Activated gamma-delta T cell (primary cell): ENCODE measurements around the gene MELTF.

Source experiments
- DNase-seq: peaks from one replicate; lab custom pipeline; 2025; lab: John Stamatoyannopoulos, UW

MELTF gene

GRCh38 chr3:197027151-197027895, 2.3 kb downstream of the MELTF start:
- no peak for DNase-seq

- no peak for DNase-seq
Measured at GRCh38 chr3:197026481-197026866, 3.1 kb downstream of the MELTF start.

GRCh38 chr3:197025736-197026480, 3.7 kb downstream of the MELTF start:
- no peak for DNase-seq

- DNase-seq, result no peak
Measured at GRCh38 chr3:197024881-197025735, 4.5 kb downstream of the MELTF start.

GRCh38 chr3:197023998-197024651, 5.5 kb downstream of the MELTF start:
- DNase-seq, result no peak

- DNase-seq, result no peak
Measured at GRCh38 chr3:197023241-197023997, 6.2 kb downstream of the MELTF start.

DNA sequence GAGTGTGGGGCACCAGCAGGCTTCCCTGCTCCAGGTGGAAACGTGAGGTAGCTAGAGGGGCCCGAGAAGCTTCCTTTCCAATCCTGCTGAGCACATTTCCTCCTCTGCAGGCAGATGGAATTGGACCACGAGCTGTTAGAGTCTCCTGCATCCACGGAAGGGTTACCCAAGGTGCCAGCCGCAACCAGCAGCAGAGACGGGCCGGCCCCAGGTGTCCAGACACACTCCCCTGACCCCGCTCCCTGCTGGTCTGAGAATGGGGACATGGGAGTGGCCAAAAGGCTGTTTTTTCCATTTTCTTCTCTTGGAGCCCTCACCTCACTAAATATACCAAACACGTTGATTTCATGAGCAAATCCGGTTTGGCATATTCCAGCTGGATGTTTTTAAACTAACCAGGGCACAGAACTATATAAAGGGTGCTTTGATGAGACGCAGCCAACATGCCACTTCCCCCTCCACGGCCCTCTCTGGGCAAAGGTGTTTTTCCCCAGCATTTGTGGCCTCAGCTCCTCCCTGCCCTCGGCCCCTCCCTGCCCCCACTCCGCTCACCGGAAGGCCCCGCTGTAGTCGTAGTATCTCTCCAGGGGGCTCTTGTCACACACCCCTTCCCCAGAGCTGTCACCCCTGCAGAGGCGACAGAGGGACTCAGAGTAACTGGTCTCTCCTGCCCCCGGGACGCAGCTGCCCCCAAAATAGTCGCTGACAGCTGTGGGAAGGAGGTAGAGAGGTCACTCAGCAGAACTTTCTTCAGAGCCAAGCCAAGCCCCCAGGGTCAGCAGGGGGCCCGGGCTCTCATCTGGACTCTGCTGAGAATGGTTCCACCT, 7.0 kb downstream of the MELTF start:
- no peak for DNase-seq

DNA sequence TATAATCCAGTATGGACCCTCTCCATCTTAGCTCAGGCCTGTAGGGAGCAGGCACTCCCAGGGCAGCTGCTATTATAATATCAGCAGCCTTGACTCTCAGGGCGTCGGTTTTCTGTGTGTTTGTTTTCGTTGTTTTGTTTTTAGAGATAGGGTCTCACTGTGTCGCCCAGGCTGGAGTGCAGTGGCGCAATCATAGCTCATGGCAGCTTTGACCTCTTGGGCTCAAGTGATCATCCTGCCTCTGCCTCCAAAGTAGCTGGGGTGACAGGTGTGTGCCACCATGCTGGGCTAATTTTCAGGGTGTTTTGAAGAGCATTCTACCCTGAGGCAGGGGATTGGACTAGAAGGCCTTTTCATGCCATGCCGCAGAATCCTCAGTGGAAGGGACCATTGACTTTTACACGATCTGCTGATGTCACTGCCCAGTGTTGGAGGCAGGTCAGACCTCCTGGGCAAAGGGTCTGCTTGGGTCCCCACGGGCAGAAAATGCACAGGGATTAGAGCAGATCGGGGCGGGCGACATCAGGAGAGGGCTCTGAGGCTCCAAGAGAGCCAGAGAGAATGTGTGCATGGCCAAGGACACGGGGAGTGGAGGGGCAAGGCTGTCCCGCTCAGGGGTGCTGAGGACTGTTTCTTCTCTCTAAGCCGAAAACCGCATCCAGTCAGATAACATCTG, 7.8 kb downstream of the MELTF start:
- no peak for DNase-seq

DNA sequence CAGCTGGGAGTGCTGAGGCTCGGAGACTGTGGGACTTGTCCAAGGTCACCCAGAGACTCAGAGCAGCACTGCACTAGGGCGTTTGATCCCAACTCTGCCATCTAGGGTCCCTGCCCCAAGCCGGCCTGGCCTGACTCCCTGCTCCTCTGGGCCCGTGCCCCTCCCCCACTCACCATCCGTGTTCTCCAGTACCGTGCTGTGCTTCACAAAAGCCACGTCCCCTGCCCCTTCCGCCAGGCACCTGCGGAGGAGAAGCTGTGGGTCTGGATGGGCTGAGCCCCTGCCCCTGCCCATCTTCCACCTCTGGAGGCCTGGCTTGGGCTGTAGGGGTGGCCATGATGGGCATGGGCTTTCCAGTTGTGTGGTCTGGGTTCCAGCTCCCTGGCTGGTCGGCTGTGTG, 8.4 kb downstream of the MELTF start:
- no peak for DNase-seq

GRCh38 chr3:197019535-197019934, 10.1 kb downstream of the MELTF start:
- DNase-seq, result no peak

- no peak for DNase-seq
Measured at GRCh38 chr3:197019021-197019420, 10.6 kb downstream of the MELTF start.

GRCh38 chr3:197017003-197017402, 12.6 kb downstream of the MELTF start:
- DNase-seq, result no peak

DNA sequence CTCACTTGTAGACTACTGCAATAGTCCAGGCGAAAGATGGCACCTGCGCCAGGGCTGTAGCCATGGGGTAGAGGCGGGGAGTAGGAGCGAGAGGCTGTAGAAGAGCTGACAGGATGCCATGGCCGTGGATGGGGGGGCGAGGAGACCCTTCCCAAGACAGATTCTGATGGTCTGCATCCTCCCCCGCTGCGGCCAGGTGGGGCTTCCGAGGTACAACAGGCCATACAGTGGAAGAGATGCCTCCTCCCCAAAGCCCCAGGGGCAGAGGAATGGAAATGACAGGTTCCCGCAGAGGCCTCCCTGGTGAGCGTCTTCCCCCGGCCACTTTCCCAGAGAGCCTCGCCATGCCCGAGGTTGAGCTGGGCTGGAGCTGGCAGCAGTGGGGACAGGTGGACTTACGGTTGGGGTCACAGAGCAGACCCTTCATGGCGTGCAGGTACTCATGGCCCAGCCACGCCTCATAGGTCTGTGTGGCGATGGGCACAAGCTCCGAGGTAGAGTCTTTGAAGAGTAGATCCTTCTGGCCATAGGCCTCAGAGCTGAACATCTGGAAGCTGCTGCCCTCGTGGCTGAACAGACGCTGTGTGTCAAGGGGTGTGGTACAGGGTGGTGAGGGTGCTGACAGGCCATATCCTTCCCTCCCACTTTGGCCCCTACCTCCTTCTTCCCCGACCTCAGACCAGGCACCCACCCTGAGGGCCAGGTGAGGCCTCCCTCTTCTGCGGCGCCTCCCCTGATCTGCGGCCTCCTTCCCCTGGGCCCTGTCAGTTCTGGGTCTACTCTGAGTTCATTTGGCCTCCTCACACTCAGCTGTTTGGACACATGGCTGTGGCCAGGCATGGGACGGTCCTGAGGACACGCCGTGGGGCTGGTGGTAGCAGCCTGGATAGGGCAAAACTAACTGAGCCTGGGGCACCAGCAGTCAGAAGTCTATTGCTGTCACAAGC, 13.6 kb downstream of the MELTF start:
- DNase-seq, result no peak

DNA sequence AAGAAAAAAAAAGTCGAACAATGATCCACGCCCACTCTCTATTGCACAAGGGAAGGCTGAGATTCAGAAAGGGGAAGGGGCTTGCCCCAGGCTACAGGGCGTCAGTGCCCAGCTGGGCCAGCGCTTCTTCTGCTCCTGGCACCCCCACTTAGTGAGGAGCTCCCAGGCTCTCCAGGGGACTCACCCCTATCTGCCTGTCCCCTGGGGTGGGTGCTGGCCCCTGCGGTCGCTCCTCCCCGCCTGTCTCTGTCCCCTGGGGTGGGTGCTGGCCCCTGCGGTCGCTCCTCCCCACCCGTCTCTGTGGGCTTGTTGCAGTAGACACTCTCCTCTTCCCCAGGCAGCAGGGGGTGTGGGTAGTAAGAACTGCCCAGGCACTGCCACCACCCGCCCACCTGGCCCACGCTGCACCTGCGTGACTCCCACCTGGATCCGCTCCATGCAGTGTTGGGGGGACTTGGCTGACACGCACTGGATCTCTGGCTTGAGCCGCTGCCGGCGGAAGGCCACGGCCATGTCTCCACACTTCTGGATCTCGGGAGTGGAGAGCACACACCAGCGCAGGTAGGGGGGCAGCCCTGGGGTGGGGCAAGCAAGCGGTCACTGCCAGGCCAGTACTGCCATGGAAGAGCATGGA, 14.6 kb downstream of the MELTF start:
- no peak for DNase-seq

- no peak for DNase-seq
Measured at GRCh38 chr3:197014024-197014423, 15.6 kb downstream of the MELTF start.

DNA sequence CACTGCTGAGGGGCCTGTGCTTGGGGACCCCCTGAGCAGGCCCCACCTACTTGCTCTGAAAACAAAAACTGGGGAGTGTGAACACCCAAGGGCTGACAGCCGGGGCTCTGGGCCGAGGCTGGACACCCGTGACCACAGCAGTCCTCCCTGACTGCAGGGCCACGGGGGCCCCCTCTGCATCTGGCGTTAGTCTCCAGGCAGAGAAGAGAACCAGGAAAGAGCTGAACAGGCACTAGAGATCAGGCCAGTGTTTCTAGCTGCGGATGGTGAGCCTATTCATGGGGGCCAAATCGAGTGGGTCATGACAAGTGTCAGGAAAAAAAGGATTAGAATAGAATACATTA, 17.1 kb downstream of the MELTF start:
- DNase-seq, result no peak

GRCh38 chr3:197011780-197012539, 17.7 kb downstream of the MELTF start:
- DNase-seq, result no peak
